Activated effector memory CD4-positive, alpha-beta T cell treated with anti-CD3 and anti-CD28 coated beads, Interleukin-2, amount 50 U/mL, for 16 hours (primary cell): ENCODE results near the gene DOK6.
"Not testable (repeated sequence)": the region's sequence is repeated elsewhere in the genome, so short reads cannot be mapped to it uniquely, and the experiment has no call there.

Source experiments
- DNase-seq: peaks from one replicate; pipeline ENCODE4 v3.0.0-alpha.2; 2020

Gene DOK6

DNA sequence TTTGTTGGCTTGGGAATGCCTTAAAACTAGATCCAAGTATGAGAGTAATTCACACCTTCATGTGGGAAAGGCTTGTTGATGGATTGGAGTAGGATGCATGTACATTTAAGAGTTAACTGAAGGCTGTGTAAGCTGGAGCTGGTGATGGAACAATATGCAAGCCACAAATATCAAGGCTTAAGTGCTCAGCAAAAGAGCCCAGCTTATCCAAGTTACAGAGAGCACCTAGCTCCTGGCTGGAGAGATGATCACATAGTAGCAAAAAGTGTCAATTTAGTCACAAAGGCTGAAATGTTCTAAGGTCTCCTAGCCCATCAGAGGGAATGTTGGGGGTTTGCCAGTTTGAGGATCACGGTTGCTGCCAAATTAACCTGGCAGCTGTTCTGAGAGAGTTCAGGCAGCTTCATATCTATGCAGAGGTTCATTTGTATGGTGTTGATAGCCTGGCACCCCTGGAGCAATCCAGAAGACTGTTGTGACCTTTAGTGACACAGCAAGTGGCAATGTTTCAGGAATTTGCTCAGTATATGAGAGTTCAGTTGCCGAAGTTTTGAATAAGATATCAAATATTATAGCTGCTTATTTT lies 228.2 kb downstream of the DOK6 start:
- DNase-seq, result no peak

GRCh38 chr18:69631281-69631680 lies 230.6 kb downstream of the DOK6 start:
- no peak for DNase-seq

DNA sequence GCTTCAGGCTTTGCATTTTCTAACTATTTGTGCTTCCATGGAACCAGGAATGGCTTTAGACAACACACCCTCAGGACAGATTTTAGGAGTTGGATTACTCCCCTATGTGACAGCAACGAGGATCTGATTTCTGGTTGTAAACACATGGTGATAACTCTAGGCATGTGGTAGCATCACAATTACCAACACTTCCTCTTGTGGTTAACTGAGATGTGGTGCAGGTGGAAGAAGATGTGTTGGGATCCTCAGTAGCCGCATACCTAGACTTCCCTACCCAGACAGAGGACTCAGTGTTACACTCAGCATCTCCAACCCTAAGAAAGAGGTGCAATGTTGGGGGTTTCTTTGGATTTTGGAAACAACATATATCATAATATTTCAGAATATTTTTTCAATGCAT lies 234.8 kb downstream of the DOK6 start:
- no peak for DNase-seq

GRCh38 chr18:69636529-69637301 lies 236.0 kb downstream of the DOK6 start:
- DNase-seq, result no peak

DNA sequence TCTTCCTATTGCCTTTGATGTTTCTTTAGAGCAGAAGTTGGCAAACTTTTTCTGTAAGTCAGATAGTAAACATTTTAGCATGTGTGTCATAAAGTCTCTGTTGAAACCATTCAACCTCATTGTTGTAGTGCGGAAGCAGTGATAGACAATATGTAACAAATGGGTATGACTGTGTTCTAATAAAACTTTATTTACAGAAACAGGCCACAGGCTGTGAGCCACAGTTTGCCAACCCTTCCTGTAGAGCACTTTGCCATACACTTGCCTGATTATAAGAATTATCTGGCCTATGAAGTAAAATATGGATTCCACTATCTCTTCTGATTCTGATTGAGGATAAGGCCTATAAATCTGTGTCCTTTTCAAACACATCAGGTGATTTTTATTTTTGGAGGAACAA lies 237.4 kb downstream of the DOK6 start:
- no peak for DNase-seq

DNA sequence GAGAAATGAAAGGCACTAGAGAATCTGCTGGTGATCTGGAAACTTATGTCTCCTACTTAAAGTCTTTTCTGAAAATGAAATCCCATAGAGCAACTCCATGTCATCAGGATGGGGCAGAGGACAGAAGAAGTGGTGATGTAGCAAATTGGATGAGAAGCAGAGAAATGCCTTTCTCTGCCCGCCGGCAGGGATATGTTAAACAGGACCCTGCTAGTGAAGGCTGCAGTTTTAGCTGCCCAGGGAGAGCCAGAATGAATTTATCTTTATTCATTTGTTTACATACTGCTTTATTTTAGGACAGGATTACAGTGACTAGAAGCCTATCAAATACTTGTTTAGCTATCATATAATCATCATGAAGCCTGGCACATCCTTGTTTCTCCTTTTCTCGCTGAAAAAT lies 247.0 kb downstream of the DOK6 start:
- DNase-seq, result no peak

GRCh38 chr18:69648486-69648885 lies 247.8 kb downstream of the DOK6 start:
- no peak for DNase-seq

DNA sequence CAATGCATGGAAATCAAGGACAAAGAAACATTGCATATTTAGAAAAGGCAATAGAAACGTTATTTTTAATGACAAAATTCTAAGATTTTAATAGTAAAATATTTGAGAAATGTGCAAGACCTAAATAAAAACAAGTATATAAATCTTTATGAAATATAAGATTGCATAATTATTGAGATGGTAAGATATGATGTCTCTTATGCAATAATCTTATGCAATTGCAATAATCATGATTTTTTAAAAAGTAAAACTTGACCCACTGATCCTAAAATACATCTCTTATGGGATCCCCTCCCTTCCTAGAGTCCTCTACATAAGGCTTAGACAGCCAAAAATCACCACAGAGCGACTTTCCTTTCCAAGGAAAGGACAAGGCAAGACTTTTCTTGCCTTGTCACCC lies 249.0 kb downstream of the DOK6 start:
- no peak for DNase-seq

- DNase-seq, result no peak
These were observed 250.6 kb downstream of the DOK6 start for GRCh38 chr18:69651243-69651642.

GRCh38 chr18:69655816-69656215 lies 255.1 kb downstream of the DOK6 start:
- no peak for DNase-seq

- no peak for DNase-seq
These were observed 257.4 kb downstream of the DOK6 start for GRCh38 chr18:69658103-69658502.

- no peak for DNase-seq
These were observed 258.0 kb downstream of the DOK6 start for GRCh38 chr18:69658685-69659084.

GRCh38 chr18:69659142-69659651 lies 258.5 kb downstream of the DOK6 start:
- no peak for DNase-seq

- not testable (repeated sequence) for DNase-seq
These were observed 261.4 kb downstream of the DOK6 start for GRCh38 chr18:69662090-69662489.

GRCh38 chr18:69664399-69664798 lies 263.7 kb downstream of the DOK6 start:
- DNase-seq, result no peak

DNA sequence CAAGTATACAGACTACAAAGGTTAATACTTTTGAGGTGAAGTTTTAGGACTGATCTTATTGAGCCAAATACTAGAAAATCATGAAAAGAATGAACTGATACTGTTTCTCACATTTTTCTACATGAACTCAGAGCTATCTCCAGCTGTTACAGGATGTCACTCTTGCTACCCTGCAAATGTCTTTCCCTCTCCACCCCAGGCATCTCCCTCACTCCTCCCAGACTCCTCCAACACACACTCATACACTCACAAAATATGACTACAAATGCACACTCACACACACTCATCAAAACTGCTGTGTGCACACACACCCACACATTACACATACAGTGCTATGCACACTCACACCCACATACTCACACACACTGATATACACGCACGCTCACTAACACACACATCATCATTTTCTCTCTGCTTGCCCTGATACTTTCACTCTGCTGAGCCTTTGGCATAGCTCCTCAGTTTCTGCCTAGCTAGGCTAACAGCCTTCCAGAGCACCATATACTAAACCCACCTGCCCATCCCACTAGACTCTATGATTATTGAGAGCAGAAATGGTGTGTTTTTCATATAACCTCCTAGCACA lies 273.7 kb downstream of the DOK6 start:
- DNase-seq, result no peak

DNA sequence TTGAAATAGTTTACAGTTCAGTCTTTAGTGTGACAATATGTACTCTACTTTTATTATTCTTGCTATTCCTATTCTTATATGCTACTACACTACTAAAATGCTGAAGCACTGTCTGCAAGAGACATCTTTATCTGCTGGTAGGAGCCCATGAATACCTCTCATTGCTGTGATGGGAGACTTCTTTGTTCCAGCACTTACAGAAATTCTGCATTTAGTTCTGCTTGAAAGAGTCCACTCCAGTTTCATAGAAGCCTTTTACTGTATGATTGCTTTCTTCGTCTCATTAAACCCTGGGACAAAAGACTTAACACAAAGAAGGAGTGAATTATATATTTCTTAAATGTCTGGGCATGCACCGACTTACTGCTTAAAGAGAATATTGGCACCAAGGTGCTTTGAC lies 274.3 kb downstream of the DOK6 start:
- no peak for DNase-seq

DNA sequence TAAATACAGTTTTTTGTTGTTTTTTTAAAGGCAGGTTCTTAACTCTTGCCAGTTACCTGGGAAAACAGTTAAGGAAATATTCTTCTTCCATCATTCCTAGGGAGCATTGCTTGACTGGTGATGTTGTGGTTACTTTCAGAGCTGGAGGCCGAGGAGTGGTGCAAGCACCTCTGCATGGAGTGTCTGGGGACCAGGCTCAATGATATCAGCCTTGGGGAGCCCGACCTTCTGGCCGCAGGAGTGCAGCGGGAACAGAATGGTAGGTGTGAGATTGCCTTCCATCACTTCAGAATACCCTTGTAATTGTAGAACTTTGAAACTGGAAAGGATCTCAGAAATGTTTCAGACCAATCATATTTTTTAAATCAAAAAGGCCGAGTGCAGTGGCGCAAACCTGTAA lies 276.9 kb downstream of the DOK6 start:
- DNase-seq, result no peak

- no peak for DNase-seq
These were observed 279.4 kb downstream of the DOK6 start for GRCh38 chr18:69680123-69680522.

DNA sequence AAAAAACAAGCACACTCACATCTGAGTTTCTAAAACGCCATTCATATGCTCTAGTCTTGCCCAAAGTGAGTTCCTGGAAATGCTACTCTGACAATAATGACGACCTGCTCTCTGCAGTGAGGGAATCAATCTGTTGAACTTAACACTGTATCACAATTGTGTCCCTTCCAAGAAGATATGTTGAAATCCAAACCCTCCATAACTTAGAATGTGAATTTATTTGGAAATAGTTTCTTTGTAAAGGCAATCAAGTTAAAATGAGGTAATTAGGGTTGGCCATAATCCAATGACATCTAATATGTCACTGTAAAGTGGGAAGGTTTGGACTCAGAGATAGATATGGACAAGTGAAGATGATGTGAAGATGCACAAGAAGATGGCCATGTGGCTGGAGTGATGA lies 282.5 kb downstream of the DOK6 start:
- no peak for DNase-seq

DNA sequence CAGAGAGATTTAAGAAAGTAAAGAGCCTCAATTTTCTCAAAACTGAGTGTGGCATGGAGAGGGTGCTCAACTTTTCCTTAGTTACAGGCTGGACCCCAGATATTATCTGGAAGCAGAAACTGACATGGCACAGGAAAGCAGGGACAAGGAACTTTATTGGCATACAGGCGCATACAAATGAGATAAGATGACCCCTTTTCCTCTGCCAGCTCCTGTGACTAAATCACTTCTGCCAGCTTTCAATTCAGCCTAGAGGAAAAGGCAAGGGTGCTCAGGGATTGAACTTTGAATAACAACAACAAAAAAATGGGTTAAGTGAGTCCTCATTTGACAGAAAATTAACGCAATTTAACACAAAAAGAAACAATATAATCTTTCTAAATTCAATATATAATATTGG lies 284.1 kb downstream of the DOK6 start:
- no peak for DNase-seq

- no peak for DNase-seq
These were observed 286.2 kb downstream of the DOK6 start for GRCh38 chr18:69686861-69687260.

DNA sequence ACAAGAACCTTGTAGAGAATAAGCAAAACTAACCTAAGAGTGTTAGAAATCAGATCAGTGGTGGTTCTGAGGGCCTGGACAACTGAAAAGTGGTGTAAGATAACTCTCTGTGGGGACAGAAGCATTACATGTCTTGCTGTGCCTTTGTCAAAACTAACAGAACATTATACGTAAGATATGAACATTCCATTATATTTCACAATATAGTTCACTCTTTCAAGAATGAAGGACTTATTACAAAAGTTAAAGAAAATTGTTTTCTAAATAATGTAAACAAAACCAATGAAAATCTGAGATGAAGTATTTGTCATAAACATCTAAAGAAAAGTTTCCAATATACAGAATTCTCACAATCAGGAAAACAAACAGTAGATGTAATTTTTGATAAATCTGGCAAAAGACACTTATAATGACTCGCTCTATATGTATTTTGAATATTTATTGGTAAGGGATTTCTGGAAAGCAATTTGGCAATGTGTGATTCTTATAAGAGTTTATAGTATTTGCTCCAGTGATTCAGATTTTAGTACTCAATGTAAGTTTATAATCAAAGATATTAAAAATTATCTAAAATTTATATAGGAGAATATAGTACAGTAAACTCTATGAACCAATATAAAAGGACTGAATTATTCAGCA lies 288.6 kb downstream of the DOK6 start:
- DNase-seq, result no peak
